Gastroesophageal sphincter (tissue), 4 donors: ENCODE results near the gene C20orf144. TPM values are rescaled to one million over a fixed set of nuclear protein-coding genes. Genes with fewer than 3 reads are reported as not detected.

Source experiments
- ATAC-seq: fragments of 150-250 bp; one replicate; pipeline ENCODE4 v1.9.1; 2016; ENCODE audit warnings: mild to moderate bottlenecking, moderate library complexity
- H3K27ac ChIP-seq, 4 donors: fragments of 200-600 bp; sonication (generic) in 3 of 4; 1 replicate in 3 of 4; 2 replicates in 1 of 4; pipeline ENCODE4 v1.5.1; 2016 to 2019
- H3K27me3 ChIP-seq: fragments of 200-600 bp; sonication (generic); one replicate; pipeline ENCODE4 v1.5.1; 2019
- H3K36me3 ChIP-seq, 2 donors: fragments of 200-600 bp; sonication (generic); one replicate each; pipeline ENCODE4 v1.5.1; 2019; ENCODE audit warnings: control low read depth in 1 of 2
- H3K4me1 ChIP-seq, 3 donors: fragments of 200-600 bp; sonication (generic); 1 replicate in 2 of 3; 2 replicates in 1 of 3; pipeline ENCODE4 v1.5.1; 2016 to 2019; ENCODE audit warnings: control low read depth in 2 of 3
- H3K4me3 ChIP-seq, 2 donors: fragments of 200-600 bp; sonication (generic); one replicate each; pipeline ENCODE4 v1.5.1; 2019; ENCODE audit warnings: mild to moderate bottlenecking in 1 of 2, moderate library complexity in 1 of 2
- H3K9me3 ChIP-seq, 3 donors: fragments of 200-600 bp; sonication (generic); one replicate each; pipeline ENCODE4 v1.5.1; 2017 to 2019; ENCODE audit warnings: control low read depth in 2 of 3
- EP300 ChIP-seq: sonication (generic); formaldehyde crosslinking; IDR thresholded peaks from one replicate; pipeline ENCODE4 v1.6.1; 2017; ENCODE audit warnings: antibody characterized with exemption, mild to moderate bottlenecking
- POLR2A ChIP-seq, 2 donors: fragments of 450-650 bp; IDR thresholded peaks; one replicate each; pipeline ENCODE4 v1.6.1; 2017; ENCODE audit warnings: antibody characterized with exemption in 2 of 2, mild to moderate bottlenecking in 2 of 2, moderate library complexity in 1 of 2
- POLR2AphosphoS5 ChIP-seq: sonication (generic); formaldehyde crosslinking; IDR thresholded peaks from one replicate; pipeline ENCODE4 v1.6.1; 2017; ENCODE audit warnings: antibody characterized with exemption
- WGBS, 2 donors: methylation state at CpG; one replicate each; pipeline ENCODE4 v1.1.5; 2018; ENCODE audit warnings: low coverage in 1 of 2; 5-methylcytosine and 5-hydroxymethylcytosine counted together
- total RNA-seq, 4 donors: library from RNA; depleted of rRNA; stranded (reverse); fragments of >200 nt; gene quantifications; one replicate each; pipeline ENCODE4 v1.1.0, GENCODE V29; 2016
- TF ChIP-seq, protein P1 (sequence below), 4 experiments: fragments of 200-600 bp in 2 of 4; fragments of 450-650 bp in 2 of 4; sonication (generic) in 1 of 4; IDR thresholded peaks; one replicate each; pipeline ENCODE4 v1.5.1; 2017 to 2019; ENCODE audit warnings: antibody characterized with exemption in 4 of 4, mild to moderate bottlenecking in 2 of 4, moderate library complexity in 2 of 4

C20orf144 gene
- total RNA-seq, 4 donors from 2014 or later = not detected

DNA sequence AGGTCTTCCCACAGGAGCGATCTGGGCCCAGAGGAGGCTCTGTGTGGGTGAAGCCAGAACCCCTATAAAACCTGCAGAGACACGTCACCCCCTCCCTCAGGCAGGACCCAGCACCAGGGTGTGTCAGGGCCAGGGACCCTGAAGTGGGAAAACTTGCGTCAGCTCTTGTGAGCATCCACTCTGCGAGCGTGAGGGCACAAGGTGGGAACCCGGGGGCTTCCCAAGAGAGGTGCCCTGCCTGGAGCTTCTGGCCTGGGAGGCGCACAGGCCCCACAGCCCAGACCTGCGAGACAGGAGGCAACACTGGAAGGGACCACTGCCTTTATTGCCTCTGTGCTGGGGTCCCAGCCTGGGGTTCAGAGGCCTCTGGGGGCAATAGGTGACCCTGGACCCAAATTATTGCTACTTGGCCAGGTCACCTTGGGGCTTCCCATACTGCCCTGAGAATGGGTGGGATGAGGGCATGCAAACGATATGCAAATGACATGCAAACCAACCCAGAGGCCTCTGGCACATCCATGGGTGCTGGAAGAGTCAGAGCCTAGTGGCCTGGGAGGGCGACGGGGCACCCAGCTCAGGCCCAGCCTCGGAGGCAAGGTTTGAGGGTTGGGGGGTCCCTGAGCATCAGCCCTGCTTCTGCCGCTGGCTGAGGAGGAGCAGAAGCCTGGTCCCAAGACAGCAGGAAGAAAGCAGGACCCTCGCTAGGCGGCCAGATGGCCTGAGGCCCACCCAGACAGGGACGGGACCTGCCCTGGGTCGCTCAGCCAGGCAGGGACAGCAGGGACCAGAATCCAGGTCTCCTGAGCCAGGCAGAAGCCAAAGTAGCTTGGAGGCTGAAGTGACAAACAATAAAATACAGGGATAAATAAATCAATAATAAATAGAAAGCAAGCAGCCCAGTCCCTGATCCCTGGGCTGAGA lies 5.1 kb upstream of the C20orf144 start:
- Histone ChIP-seq H3K4me1 (peaks cover 0 to 15% (median 9%) of the 10 kb centered on the region in 3 donors), H3K9me3 (no peaks in the 10 kb centered on the region), H3K27ac (no peak overlapping the region), H3K27me3 (no peaks in the 10 kb centered on the region), H3K36me3 (peaks cover 0 to 49% of the 10 kb centered on the region in 2 donors), H3K4me3 (no peak overlapping the region)
- ATAC-seq = no peak
- TF ChIP-seq EP300 (no peak), POLR2A (IDR thresholded peaks at IDR 0.05) (no peak), POLR2AphosphoS5 (no peak)
- TF ChIP-seq, protein P1, sequence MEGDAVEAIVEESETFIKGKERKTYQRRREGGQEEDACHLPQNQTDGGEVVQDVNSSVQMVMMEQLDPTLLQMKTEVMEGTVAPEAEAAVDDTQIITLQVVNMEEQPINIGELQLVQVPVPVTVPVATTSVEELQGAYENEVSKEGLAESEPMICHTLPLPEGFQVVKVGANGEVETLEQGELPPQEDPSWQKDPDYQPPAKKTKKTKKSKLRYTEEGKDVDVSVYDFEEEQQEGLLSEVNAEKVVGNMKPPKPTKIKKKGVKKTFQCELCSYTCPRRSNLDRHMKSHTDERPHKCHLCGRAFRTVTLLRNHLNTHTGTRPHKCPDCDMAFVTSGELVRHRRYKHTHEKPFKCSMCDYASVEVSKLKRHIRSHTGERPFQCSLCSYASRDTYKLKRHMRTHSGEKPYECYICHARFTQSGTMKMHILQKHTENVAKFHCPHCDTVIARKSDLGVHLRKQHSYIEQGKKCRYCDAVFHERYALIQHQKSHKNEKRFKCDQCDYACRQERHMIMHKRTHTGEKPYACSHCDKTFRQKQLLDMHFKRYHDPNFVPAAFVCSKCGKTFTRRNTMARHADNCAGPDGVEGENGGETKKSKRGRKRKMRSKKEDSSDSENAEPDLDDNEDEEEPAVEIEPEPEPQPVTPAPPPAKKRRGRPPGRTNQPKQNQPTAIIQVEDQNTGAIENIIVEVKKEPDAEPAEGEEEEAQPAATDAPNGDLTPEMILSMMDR (IDR thresholded peaks at IDR 0.05) = no peak
- 83% methylated on average over 3 of the region's 17 CpGs; no CpG with 5 or more reads in 1 of the 2 donors for WGBS, 2 donors

DNA sequence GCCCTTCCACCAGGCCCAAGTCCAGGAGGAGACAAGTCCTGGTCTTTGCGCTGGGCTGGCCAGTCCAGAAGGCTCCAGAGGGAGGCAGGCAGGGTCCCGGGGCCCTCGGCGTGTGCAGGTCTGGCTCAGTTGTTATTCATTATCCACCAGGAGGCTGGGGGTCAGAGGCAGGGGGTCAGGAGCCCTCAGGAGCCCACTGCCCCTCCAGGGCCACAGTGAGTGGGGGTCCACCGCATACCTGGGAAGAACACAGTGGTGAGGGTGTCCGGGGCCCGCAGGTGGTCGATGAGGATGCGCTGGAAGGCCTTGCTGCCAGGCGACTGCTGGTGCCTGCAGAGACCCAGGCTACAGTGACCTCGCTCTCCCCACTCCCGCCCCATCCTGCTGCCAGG lies 4.4 kb upstream of the C20orf144 start:
- Histone ChIP-seq H3K27ac (no peak overlapping the region), H3K27me3 (no peaks in the 10 kb centered on the region), H3K36me3 (peaks cover 0 to 49% of the 10 kb centered on the region in 2 donors), H3K9me3 (no peaks in the 10 kb centered on the region), H3K4me3 (no peak overlapping the region), H3K4me1 (peaks cover 0 to 19% (median 9%) of the 10 kb centered on the region in 3 donors)
- TF ChIP-seq POLR2A (IDR thresholded peaks at IDR 0.05) = no peak
- TF ChIP-seq POLR2AphosphoS5 = no peak
- TF ChIP-seq, protein P1 (IDR thresholded peaks at IDR 0.05) = no peak
- TF ChIP-seq EP300 = no peak
- WGBS, 2 donors = 88% methylated on average over 1 of the region's 12 CpGs; no CpG with 5 or more reads in 1 of the 2 donors
- no peak for ATAC-seq

DNA sequence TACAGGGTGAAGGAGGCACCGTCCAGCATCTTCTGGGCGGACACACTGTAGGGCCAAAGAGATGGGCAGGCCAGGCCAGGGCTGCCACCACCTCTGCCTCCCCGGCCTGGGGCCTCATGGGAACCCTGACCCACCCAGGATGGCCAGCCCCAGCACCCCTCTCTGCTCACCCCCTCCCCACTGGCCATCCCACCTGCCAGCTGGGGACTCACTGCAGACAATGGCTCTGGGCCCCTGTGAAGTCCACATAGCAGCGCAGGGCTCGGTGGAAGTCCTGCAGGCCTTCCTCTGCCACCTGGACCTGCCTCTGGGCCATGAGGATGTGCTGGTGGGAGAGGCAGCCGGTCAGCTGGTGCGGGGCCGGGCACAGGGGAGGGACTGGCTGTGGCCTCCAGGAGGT lies 3.6 kb upstream of the C20orf144 start:
- no peaks in the 10 kb centered on the region for H3K9me3 ChIP-seq
- no peak overlapping the region for H3K27ac ChIP-seq
- peaks cover 0 to 17% (median 4%) of the 10 kb centered on the region in 3 donors for H3K4me1 ChIP-seq
- 93% methylated on average over 3 of the region's 8 CpGs; no CpG with 5 or more reads in 1 of the 2 donors for WGBS, 2 donors
- H3K36me3 ChIP-seq = peaks cover 0 to 49% of the 10 kb centered on the region in 2 donors
- no peak overlapping the region for H3K4me3 ChIP-seq
- no peak for TF ChIP-seq POLR2AphosphoS5
- no peak for TF ChIP-seq POLR2A (IDR thresholded peaks at IDR 0.05)
- TF ChIP-seq EP300 = no peak
- TF ChIP-seq, protein P1 (IDR thresholded peaks at IDR 0.05) = no peak
- no peak for ATAC-seq
- no peaks in the 10 kb centered on the region for H3K27me3 ChIP-seq

DNA sequence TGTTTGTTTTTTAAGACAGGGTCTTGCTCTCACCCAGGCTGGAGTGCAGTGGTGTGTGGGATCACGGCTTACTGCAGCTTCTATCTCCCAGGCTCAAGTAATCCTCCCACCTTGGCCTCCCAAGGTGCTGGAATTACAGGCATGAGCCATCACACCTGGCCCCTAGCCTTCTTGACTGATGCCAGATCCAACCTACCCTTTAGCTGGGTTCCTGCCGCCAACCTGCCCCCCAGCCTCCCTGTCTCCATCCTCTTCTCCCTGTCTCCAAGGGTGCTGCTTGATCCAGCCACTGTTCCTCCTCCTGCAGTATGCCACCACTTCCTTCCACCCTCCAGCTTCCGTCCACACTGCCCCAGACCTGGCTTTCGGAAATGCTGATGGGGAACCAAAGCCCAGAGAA lies 3.2 kb upstream of the C20orf144 start:
- H3K9me3 ChIP-seq = no peaks in the 10 kb centered on the region
- H3K4me1 ChIP-seq = peaks cover 0 to 17% (median 1%) of the 10 kb centered on the region in 3 donors
- peaks cover 0 to 49% of the 10 kb centered on the region in 2 donors for H3K36me3 ChIP-seq
- TF ChIP-seq POLR2AphosphoS5 (no peak), POLR2A (IDR thresholded peaks at IDR 0.05) (no peak), EP300 (no peak)
- TF ChIP-seq, protein P1 (IDR thresholded peaks at IDR 0.05) = no peak
- 100% methylated on average over 1 of the region's 4 CpGs; no CpG with 5 or more reads in 1 of the 2 donors for WGBS, 2 donors
- H3K27me3 ChIP-seq = no peaks in the 10 kb centered on the region
- H3K27ac ChIP-seq = no peak overlapping the region
- no peak overlapping the region for H3K4me3 ChIP-seq
- no peak for ATAC-seq
